HG03442 (cell line): Measurements from ENCODE around the gene SKAP2.

ENCODE experiments used
- ATAC-seq: cut with Tn5 transposase; IDR thresholded peaks from one replicate; pipeline ENCODE4 v1.9.1; 2021; ENCODE audit warnings: mild to moderate bottlenecking, moderate library complexity; ENCODE audit not compliant: unreplicated experiment

Gene SKAP2

GRCh38 chr7:26698194-26698593 is 166.2 kb downstream of the SKAP2 start:
- no peak for ATAC-seq

DNA sequence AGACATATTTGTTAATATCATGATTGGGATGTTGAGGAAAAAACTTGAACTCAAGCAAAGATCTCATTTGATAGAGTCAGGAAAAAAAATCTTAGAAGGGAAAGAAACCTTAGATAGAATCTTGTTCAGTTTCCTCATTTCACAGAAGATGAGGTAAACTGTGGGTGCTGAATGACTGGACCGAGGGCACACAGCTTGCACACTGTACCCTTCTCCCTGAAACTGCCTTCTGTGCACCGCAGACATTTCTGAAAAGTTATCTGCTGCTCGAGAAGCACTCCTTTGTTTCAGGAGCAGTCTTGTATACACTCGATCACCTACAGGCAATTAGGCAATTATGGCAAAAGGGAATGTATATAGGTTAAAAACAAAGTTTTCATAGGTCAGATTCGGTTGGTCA is 167.4 kb downstream of the SKAP2 start:
- ATAC-seq, result no peak

GRCh38 chr7:26696161-26696560 is 168.2 kb downstream of the SKAP2 start:
- no peak for ATAC-seq

GRCh38 chr7:26694713-26695112 is 169.7 kb downstream of the SKAP2 start:
- ATAC-seq, result no peak

GRCh38 chr7:26694141-26694540 is 170.2 kb downstream of the SKAP2 start:
- no peak for ATAC-seq

DNA sequence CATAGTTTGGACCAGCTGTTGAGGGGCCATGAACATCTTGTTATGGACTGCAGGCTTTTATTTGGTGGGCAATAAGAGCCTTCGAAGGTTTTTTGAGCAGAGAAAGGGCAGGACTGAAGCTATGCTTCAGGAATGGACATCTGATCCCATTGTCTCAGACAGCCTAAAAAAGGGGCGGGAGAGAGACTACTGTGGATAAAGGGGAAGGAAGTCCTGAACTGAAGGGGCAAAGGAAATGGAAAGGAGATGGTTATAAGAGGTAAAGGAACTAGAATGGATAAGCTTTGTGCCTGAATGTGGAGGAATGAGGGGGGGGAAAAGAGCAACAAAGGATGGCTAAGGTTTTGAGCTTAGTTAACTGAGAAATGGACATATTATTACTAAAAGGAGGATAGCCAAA is 172.5 kb downstream of the SKAP2 start:
- ATAC-seq, result no peak

GRCh38 chr7:26691406-26691805 is 173.0 kb downstream of the SKAP2 start:
- ATAC-seq, result no peak

DNA sequence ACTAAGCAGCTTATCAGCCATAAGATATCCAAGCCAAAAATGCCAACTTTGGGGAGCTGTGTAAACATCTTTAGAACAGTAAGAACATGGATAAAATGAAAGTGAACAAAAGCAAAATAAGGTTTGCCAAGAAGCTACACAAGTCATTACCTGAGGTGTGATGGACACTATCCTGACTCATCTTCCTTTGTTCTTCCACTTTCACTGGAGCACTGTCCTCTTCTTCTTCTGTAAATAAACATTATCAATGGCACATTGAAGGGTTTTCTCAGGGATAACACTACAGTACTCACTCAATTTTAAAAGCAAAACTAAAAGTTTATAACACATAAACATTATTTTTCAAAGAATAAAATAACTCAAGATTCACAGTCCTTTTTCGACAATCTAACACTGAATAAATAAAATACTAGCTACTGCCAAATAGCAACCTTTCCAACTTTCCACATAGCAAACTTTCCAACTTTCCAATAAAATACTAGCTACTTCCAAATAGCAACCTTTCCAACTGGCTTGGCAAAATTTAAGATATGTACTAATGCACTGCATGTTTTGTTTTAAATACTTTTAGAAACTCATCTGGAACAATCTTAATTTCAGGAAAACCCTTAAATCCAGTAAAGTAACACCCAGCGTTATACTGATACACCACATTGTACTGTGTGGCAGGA is 174.1 kb downstream of the SKAP2 start:
- no peak for ATAC-seq

- peak; percentile 65 for ATAC-seq
Observed at GRCh38 chr7:26688936-26689506, 175.4 kb downstream of the SKAP2 start.

GRCh38 chr7:26688388-26688787 is 176.0 kb downstream of the SKAP2 start:
- no peak for ATAC-seq

- ATAC-seq, result no peak
Observed at GRCh38 chr7:26687032-26687431, 177.4 kb downstream of the SKAP2 start.

DNA sequence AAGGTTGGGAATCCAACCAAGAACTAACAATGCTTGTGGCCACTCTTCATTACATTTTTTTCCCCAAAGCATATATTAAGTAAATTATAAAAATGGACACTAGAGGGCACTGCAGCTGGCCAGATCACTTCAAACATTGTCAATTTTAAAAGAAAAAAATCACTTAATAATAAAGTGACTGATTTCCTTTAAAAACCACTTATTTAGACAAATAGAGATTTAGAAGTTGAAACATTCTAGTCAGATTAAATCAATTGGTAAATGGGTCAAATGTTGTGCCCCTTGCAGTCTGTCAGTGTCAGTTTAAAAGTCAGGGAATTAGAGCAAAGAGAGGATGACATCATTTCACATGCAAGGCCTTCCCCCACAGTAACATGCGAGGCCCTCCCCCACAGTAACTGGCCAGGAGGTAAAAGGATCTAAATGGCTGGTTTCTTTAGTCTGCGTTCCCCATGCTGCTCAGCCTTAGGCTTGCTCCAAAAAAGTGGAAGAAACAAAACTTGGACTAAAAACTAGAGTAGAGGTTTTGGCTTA is 177.9 kb downstream of the SKAP2 start:
- no peak for ATAC-seq

DNA sequence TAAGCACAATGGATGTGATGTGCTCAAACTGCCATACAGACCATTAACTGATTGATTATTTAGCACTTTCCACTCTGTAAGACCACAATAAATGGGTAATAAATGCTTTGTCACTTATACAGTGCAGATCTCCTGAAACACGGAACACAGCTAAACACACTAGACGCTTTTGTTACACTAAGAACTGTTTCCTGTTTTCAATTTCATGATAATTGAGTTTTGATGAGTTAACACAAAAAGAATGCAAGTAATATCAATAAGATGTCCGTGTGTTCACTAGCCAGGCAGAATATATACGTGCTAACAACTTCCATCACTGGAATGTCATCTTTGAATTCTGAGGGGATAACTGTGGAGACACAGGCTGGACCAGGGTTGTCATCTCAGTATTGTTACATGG is 178.8 kb downstream of the SKAP2 start:
- no peak for ATAC-seq

GRCh38 chr7:26684447-26684846 is 179.9 kb downstream of the SKAP2 start:
- ATAC-seq, result no peak

GRCh38 chr7:26683277-26683676 is 181.1 kb downstream of the SKAP2 start:
- no peak for ATAC-seq

- ATAC-seq, result no peak
Observed at GRCh38 chr7:26681819-26682418, 182.5 kb downstream of the SKAP2 start.

DNA sequence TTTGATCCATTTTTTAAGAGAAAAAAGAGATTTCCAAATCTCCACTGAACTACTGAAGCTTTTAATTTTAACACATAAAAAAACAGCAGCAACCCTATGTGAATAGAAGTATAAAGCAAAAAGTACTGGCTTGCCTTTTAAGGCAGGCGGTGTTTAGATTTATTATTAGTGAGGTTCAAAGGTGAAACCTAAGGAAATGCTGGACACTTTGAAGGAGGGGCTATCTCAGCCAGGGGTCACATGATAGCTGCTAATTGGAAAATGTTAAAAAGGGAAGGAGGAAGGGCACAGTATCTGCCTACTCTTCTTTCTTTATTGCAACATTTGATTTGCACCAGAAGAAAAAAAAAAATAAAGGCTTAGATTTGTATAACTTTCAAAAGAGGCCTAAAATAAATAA is 183.8 kb downstream of the SKAP2 start:
- no peak for ATAC-seq

GRCh38 chr7:26675143-26675887 is 189.1 kb downstream of the SKAP2 start:
- no peak for ATAC-seq

GRCh38 chr7:26673858-26674257 is 190.5 kb downstream of the SKAP2 start:
- ATAC-seq, result no peak

DNA sequence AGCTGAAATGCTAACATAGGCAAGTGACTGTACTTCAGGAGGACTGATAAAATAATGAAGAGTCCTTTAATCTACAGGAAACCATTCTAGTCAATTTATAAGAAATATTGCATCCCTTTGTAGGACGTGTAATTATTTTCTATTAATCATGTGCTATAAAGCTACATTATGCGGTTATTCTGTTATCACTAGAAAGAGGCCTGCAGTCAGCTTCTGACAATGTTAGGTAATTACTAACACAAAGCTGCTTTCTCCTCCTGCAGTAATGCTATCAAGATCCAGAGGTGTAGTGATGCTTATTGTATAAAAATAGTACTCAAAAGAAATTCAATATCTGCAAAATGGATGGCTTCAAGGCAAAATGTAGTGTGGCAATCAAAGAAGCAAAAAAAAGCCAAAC is 191.1 kb downstream of the SKAP2 start:
- ATAC-seq, result no peak

DNA sequence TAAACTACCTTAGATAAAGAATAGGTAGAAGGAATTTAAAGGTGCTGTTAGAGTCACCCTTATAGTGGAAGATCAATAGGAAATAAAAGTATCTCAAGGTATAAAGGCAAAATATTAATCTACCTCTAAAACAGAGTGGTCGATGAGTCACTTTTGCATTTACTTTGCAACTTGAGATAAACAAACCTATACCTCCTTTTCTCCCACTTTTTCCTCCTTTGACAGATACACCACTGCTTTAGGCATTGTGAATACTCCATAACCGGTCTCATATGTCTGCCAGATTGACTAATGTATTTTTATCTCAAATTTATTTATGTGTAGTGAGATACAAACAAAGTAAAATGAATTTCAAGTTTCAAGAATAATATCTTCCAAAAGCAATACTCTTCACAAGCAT is 193.5 kb downstream of the SKAP2 start:
- no peak for ATAC-seq

- ATAC-seq, result no peak
Observed at GRCh38 chr7:26670290-26670689, 194.1 kb downstream of the SKAP2 start.
